Stimulated activated CD4-positive, alpha-beta T cell treated with anti-CD3 and anti-CD28 coated beads, TNF-alpha, amount 100 ng/mL, for 24 hours (primary cell): ENCODE results near the gene COPZ1.
A peak's percentile ranks its signal among the peaks of the same experiment; 100 is the strongest.
"Not testable (repeated sequence)": the region's sequence is repeated elsewhere in the genome, so short reads cannot be mapped to it uniquely, and the experiment has no call there.

Source experiments
- DNase-seq, 3 experiments: peaks; one replicate each; pipeline ENCODE4 v3.0.0-alpha.2; 2020; ENCODE audit warnings: low read depth in 3 of 3

The COPZ1 gene

DNA sequence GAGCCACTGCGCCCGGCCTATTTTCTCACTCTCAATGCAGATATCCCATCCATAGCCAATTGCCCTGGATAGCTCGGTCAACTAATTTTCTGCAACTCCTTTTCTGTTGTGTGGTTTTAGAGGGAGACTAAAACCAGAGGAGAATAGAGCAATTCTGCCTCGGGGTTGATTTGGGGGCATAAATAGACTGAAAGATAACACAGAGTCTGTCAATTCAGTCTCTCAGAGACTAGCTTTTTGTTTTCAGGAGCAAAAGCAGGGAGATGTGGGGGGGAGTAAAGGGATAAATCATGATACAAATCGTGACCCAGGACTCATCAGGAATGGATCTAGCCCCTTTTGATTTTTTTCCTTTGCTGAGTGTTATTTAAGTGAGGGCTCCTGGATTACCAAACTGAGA lies 6.5 kb downstream of the COPZ1 start:
- no peak for DNase-seq

DNA sequence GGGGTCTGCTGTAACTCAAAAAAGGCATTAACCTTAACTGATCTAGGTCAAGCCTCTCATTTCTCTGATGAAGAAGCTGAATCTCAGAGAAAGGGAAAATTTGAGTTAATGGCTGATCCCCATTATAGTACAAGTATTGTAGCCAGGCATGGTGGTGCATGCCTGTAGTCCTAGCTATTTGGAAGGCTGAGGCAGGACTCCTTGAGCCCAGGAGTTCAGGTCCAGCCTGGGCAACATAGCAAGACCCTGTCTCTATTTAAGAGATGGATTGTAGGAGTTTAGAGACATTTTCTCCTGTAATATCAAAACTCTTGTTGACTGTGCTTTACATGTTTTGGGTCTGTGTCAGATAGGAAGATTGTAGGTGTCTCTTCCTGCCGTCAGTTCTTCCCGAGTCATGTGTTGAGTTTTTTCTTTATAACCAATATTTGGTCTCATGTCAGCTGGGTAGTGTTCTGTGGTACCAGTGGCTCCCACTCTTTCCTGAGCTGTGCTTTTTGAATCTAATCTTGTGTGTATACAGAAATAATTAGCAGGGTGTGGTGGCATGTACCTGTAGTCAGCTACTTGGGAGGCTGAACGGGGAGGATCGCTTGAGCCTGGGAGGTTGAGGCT lies 8.6 kb downstream of the COPZ1 start:
- DNase-seq = no peak

DNA sequence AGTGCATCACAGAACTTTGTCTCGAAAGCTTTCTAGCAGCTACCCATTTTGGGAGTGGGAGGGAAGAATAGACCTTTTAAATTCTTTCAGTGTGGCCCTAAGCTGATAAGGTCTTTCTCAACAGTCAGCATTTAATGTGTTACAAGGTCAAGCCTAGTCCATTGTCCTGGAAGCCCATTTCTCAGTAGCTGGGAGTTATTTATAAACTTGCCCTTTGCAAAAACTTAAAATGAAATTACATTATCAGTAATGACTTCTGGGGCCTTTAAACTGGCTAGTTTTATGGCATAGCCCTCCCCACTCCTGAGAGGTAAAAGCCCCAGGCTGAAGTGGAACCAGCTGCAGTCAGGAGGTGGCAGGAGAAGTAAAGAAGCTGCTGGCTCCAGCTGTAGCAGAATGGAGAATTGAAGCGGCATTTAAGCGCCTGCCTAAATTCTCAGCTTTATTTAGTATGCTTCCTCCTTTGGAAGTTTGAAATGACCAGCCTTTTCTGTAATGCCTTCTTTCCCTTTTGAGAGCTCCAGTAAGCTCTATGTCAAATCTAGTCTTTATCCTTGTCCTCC lies 12.4 kb downstream of the COPZ1 start:
- DNase-seq = no peak

DNA sequence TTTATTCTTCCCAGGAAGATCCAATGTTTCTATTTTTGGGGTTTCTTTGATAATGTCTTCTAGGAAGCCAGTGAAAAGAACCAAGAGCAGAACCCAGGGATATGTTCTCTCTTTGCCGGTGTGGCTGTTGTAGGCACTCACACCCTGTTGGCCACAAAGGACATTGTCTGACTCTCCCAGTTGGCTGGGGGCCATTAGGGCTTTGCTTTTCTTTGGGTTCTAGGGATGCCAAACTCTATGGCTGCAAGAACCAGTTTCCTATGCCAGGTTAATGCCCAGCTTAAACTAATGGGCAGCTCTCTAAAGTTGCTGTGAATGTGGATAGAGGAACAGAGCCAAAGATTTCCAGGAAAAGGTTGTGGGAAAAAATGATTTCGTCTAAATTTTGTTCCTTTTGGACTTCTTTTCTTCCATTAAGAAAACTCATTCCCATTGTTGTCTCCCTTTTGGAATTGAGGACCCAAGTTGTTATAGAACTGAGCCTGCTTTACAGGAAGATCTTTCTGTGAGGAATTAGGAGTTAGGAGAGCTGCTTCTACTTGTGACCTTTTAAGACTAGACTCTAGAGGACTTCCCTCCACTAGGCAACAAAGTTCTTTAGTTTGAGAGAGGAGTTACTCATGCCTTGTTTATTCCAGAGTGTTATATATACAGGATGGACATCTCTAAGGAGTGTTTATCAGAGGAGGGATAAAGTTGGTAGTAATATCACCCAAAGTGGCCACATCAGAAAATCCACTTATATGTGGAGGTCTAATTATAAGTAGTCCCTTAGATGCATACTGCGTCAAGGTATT lies 13.1 kb downstream of the COPZ1 start:
- no peak for DNase-seq

DNA sequence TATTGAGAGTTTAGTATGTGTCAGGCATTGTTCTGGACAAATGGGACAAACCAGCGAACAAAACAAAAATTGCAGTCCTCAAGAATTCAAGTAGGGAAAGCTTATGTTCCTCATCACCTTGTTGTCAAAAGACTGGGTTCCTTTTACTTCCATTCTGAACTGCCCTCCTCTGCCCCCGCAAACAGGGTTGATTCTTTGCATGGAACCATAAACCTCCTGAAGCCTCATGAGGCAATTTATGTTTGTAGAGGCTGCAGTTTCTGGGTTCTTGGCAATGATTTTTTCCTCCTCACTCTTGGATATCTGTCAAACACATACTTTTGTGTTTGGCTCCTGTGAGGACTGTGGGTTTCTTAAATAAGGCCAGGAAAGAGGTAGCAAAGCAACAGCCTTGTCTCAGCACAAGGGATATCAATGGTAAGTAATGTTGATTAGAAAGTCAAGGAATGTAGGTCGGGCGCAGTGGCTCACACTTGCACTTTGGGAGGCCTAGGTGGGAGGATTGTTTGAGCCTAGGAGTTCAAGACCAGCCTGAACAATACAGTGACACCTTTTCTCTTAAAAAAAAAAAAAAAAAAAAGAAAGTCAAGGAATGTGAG lies 13.9 kb downstream of the COPZ1 start:
- no peak for DNase-seq

DNA sequence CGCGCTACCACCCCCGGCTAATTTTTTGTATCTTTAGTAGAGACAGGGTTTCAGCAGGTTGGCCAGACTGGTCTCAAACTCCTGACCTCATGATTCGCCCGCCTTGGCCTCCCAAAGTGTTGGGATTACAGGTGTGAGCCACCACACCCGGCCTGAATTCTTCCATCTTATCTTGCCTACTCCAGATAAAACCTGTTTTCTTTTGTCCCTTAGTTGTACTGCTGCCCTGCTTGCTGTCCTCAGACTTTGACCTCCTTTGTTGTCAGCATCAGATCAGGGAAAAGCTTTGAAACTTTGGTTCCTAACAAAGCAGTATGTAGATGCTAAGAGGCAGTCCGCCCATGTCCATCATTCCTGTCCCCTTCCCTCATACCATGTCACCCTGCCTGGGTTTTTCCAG lies 15.9 kb downstream of the COPZ1 start:
- no peak for DNase-seq

DNA sequence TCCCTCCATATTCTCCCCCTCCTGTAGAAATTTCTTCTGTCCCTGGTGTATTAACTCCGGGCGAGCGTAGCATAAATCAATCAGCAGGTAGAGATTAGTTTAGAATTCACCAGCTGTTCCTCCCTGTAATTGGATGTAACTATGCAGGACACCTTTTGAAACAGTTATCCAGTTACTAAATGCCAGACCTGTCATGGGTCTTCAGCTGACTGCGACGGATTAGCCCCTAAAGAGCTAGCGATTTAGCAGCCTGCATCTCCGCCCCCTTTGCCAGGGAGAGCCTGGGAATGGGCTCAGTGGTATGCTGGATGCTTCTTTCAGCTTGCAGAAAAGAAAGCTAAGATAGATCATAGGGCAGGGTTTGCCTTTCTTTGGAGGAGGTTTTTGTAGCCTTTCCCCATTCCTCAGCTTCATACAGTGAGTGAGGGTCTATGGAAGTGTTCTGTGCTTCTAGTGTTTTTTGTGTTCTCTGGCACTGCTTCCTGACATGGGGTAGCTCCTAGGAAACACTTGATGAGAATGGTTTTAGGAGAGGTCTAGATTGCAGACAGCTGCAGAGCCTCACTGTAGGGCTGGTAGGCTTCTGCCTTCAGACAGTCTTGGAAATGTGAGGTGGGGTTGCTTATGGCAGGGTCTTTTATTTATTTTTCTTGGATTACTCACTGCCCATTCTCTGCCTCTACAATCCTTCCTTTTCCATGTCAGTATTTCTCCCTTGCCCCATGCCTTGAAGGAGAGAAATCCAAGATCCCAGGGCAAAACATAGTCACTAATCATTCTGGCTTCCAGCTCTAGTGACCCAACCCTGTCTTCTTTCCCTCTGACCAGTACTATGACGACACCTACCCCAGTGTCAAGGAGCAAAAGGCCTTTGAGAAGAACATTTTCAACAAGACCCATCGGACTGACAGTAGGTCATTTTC lies 16.7 kb downstream of the COPZ1 start:
- DNase-seq = no peak

DNA sequence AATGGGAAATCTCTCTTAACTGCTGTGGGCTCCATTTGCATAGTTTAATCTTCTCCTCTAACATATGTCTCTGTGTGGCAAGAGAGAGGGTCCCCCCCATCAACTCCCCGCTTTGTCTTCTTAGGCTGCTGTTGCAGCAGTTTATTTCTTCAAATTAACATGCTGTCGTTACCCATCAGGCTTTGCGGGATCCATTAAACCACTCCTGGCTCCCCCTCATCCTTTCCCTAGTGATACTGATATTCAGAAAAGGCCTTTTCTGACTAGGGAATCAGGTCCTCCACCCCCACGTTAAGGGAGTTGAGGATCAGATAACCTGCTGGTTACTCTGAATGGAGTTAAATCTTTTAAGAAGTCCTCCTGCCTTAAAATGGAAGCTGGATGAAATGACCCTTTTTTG lies 24.1 kb downstream of the COPZ1 start:
- DNase-seq = no peak

DNA sequence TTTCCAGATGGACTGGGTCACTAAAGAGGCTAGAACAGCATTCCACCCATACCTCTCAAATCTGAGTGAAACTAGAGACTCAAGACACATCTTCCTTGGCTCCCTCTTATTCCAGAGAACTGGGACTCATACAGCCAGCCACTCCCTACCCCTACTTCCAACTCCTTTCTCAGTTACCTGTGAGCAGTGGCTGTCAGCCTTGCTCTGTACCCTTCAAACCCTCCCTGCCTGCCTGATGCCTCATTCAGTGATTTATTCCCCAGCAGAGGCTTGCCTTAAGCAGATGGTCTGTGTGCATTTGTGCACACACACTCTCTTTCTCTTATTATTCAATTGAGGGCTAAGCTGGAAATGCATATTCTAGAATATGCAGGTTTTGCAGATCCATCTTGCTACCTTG lies 24.7 kb downstream of the COPZ1 start:
- no peak for DNase-seq

DNA sequence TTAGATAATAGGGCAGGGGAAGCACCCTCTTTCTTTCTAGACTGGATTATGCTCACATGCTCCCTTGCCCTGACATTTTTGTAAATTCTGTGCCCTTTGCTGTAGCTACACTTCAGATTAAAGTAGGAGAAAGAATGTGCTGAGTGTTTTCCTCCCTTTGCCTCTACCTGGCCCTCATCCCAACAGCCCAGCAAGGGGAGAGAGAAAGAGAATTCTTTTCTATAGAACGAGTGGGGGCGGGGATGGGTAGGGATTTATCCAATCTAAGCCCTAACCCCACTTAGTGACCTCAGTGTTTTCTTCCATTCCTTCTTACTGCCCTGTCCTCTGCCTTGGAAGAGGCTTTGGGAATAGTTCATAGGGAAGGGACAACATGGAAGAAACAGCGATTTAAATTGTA lies 25.8 kb downstream of the COPZ1 start:
- no peak for DNase-seq

DNA sequence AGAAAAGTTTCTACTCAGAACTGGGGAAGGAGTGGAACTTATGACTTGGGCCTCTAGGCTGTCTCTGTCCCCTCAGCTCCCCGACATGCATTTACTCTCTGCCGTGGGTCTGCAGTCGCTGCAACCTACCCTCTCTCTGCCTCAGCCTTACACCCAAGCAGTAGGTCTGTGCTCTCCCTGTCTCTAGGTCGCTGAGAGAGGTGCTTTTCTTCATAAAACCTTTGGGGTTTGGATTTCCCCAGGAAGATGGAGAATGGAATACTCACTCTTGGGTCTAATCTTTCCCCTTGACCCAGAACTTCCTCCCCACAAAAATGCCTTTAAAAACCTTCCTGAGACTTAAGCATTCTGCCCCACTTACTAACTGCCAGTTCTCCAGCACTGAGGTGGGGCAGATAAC lies 26.4 kb downstream of the COPZ1 start:
- no peak for DNase-seq

DNA sequence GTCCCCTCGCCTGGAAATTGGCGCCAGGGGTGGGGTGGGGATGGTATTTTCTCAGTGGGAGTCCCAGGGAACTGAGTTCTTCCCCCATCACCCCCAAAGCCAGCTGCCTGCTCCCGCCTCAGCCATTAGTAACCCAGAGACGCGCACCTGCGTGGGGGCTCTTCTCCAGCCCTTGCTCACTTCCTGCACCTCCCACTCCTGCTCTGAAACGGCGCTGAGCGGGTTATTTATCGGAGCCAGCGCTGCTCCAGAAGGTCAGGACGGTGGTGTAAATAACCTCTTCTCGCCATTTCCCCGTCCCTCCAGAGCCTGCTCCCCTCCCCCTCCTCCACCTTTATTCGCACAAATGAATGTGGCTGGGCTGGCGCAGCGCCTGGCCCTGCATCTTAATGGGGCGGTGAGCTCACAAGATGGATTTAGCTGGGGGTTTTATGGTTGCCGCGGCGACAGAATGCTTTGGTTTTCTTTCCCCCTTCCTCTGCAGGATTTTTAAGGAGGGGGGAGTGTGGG lies 27.1 kb downstream of the COPZ1 start:
- DNase-seq = peak in 2 of 3 experiments; percentile 16 to 50

DNA sequence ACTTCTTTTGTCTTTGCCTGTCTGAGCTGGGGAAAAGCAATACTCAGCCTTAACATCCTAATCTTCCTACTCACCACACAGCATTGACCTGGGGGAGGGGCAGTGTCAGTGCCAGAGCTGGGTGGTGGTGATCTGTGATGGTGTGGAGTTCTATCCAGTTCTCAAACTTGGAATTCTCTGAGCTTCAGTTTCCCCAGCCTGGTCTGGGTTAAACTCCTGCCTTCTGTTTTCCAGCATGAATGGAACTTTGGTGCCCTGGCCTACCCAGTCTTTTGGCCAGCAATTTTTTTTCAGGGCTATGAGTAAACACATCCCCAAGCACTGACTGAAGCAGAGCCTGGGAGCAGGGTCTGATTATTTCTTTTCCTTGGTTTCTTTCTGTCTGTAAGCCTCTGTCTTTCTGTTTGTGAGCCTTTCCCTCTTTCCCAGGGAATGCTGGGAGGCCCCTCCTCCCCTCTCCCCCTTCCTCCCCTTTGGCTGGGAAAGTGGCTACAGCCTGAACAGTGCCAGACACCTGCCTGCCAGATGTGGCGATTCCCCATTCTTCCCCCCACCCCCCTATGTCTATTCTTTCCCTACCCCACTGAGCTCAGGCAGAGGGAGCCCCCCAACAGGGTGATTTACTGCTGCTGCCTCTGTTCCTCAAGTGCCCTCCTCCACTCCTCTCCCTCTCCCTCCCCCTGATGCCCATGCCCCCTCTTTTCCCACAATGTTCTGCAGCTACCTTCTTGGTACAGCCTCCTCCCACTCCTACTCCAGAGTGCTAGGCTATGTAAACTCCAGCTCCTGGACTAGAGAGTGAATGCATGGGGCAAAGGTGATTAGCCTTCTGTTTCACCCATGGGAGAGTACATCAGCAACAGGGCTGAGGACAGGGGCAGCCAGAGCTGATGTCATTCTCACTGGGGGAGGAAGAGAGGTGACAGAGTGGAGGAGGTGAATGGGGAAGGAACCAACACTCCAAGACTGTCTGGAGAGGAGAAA lies 28.3 kb downstream of the COPZ1 start:
- DNase-seq = no peak

DNA sequence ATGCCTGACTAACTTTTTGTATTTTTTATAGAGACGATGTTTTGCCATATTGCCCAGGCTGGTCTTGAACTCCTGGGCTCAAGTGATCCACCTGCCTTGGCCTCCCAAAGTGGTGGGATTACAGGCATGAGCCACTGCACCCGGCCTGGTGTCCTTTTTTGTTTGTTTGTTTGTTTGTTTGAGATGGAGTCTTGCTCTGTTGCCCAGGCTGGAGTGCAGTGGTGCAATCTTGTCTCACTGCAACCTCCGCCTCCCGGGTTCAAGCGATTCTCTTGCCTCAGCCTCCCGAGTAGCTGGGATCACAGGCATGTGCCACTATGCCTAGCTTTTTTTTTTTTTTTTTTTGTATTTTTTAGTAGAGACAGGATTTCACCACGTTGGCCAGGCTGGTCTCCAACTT lies 29.3 kb downstream of the COPZ1 start:
- DNase-seq = not testable (repeated sequence)

DNA sequence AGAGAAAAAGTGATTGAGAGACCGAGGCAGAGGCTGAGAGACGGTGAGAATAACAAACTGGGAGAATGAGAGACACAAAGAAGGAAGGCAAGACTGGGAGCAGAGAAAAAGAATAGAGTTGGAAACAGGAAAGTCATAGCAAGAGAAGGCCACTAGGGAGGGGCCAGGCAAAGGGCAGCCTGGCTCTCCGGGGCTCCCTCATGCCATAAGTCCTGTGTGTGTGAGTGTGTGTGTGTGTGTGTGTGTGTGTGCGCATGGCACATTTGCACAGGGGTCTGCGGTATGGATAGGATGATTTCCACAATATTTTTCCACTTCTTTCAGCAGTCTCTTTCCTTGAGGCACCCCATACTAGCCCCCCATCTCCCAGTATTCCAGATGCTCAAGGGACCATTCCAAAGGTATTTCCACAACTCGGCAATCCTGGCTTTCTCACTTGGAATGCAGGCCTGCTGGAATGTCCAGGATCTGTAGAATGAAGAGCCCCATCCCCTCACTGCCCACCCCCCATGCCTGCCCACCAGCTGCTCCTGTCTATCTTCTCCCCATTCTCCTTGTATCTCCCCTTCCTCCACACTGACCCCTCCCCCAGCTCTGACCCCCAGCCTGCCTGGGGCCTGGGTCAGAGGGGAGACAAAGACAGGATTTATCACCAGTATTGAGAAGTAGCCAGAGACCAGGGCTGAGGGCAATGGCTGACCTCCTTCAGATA lies 30.3 kb downstream of the COPZ1 start:
- no peak for DNase-seq

DNA sequence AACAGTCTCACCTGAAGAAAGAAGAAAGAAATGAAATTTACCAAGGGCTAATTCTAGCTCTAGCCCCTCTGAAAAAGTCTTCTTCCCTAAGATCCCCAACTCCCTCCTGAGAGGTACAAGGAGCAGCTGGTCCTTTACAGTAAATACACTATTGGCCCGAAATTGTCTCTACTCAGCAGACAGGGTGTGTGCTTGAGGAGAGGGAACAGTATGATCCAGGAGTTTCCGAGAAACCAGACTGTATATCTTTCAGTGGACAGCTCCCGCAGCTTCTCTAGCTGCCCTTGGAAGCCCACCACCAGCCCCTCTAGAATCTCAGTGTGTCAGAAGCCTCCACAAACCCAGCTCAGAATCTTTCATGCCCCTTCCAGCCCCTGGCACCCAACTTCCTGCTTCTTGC lies 31.3 kb downstream of the COPZ1 start:
- DNase-seq = no peak

DNA sequence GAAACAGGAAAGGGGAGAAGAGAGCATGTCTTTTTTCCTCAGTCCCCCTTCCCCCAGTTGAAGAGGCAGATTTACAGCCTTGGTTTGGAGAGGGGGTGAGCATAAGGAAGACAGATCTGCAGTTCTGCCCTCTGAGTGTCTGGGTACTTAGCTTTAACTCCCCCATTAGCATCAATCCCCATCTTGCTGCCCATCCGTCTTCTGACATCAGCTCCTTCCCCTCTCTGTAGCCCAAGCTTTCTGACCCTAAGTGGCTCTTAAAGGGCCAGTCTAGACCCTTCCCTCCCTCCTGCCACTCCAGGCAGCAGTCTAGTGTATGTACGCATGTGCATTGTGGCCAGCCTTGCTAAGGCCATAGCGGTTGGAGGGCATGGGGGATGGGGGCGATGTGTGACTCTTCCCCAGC lies 32.0 kb downstream of the COPZ1 start:
- no peak for DNase-seq

DNA sequence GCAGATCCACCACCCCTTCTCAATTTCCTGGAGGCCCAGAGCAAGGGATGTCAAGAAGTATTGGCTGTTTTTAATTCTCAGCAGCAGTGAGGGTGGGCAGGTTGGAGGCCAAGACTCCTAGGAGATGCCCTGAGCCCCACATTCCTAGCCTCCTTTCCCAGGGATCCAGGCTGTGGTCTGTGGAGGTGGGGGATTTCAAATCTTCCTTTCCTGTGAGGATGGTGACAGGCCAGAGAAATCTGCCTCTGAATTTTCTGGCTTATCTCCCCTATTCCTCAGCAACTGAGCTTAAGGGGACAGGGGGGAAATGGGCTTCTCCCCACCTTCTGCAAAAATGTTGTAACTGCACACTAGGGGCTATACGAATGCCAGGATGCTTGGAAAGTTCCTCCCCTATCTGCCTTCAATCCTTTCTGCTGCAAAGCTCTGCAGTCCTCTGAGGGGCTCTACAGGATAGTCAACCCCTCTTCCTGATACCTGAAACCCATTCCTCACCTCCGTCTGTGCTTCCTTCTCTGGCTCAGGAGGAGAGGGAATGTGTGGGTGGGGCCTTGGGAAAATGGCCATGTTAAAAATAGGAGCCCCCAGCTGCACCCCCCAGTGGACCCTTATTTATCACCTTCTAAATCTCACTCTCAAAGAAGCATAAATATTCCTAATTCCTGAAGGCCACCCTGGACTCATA lies 32.7 kb downstream of the COPZ1 start:
- DNase-seq = no peak
